HG03045 (cell line): ENCODE data around the gene SSH3.

Experiments used
- ATAC-seq: cut with Tn5 transposase; IDR thresholded peaks from one replicate; pipeline ENCODE4 v1.9.1; 2021; ENCODE audit warnings: mild to moderate bottlenecking, moderate library complexity; ENCODE audit not compliant: unreplicated experiment

Gene SSH3

GRCh38 chr11:67279589-67280340, 23.6 kb upstream of the SSH3 start:
- no peak for ATAC-seq

- no peak for ATAC-seq
Measured at GRCh38 chr11:67280341-67280787, 23.0 kb upstream of the SSH3 start.

- no peak for ATAC-seq
Measured at GRCh38 chr11:67280788-67281551, 22.4 kb upstream of the SSH3 start.

- ATAC-seq, result no peak
Measured at GRCh38 chr11:67281552-67282150, 21.7 kb upstream of the SSH3 start.

- no peak for ATAC-seq
Measured at GRCh38 chr11:67282155-67282875, 21.0 kb upstream of the SSH3 start.

- no peak for ATAC-seq
Measured at GRCh38 chr11:67282876-67283371, 20.4 kb upstream of the SSH3 start.

GRCh38 chr11:67283481-67283963, 19.8 kb upstream of the SSH3 start:
- ATAC-seq, result no peak

- ATAC-seq, result no peak
Measured at GRCh38 chr11:67284811-67285540, 18.4 kb upstream of the SSH3 start.

GRCh38 chr11:67285541-67286498, 17.5 kb upstream of the SSH3 start:
- no peak for ATAC-seq

GRCh38 chr11:67286621-67287333, 16.6 kb upstream of the SSH3 start:
- ATAC-seq, result no peak

GRCh38 chr11:67287355-67288197, 15.8 kb upstream of the SSH3 start:
- no peak for ATAC-seq

- ATAC-seq, result no peak
Measured at GRCh38 chr11:67288198-67288451, 15.2 kb upstream of the SSH3 start.

GRCh38 chr11:67288452-67289225, 14.7 kb upstream of the SSH3 start:
- ATAC-seq, result peak; percentile 64

- ATAC-seq, result peak; percentile 44
Measured at GRCh38 chr11:67289226-67289650, 14.1 kb upstream of the SSH3 start, which contains the start of gene ANKRD13D. Gene ANKRD13D (plus strand): TSS chr11:67289303. CDS start chr11:67289461, 158 bp downstream.

- ATAC-seq, result no peak
Measured at GRCh38 chr11:67289651-67290479, 13.5 kb upstream of the SSH3 start.

- no peak for ATAC-seq
Measured at GRCh38 chr11:67290801-67291200, 12.5 kb upstream of the SSH3 start.
